Motor neuron (in vitro differentiated cells): Measurements from ENCODE around the gene CRTC2. TPM values are rescaled to one million over a fixed set of nuclear protein-coding genes. Genes with fewer than 3 reads are reported as not detected.

Source experiments
- ATAC-seq, 8 experiments: fragments of 200-7000 bp; cut with Tn5 transposase; replicated peaks in 6 of 8; 2 replicates each; pipeline ENCODE4 v1.8.0; 2021; ENCODE audit warnings: mild to moderate bottlenecking in 8 of 8, moderate library complexity in 8 of 8
- H3K27ac ChIP-seq, 2 donors: fragments of 250-450 bp; sonication (Bioruptor Pico); 2 replicates each; pipeline ENCODE4 v1.9.0; 2021; ENCODE audit warnings: antibody characterized with exemption in 2 of 2, mild to moderate bottlenecking in 2 of 2, moderate library complexity in 1 of 2
- H3K4me1 ChIP-seq, 2 donors: fragments of 250-450 bp; sonication (Bioruptor Pico); replicated peaks in 1 of 2; 2 replicates each; pipeline ENCODE4 v1.6.1; 2021; ENCODE audit warnings: antibody characterized with exemption in 2 of 2, mild to moderate bottlenecking in 2 of 2, moderate library complexity in 1 of 2
- H3K4me3 ChIP-seq, 5 donors: fragments of 250-450 bp; sonication (Bioruptor Pico); 2 replicates each; pipeline ENCODE4 v1.9.0; 2021; ENCODE audit warnings: antibody characterized with exemption in 5 of 5, mild to moderate bottlenecking in 5 of 5, moderate library complexity in 4 of 5
- WGBS, 10 experiments: fragments of 450-650 bp; shearing (Covaris generic); methylation state at CpG; one replicate each; pipeline ENCODE4 v1.0.0; 2022; 5-methylcytosine and 5-hydroxymethylcytosine counted together
- in situ Hi-C, 9 experiments: fragments of 400-800 bp; cut with MboI; loops; one replicate each; pipeline ENCODE4 v1.15.0; 2021; ENCODE audit warnings: low sequenced_read_pairs in 9 of 9, low pct_unique_long_range_greater_than_20kb in 2 of 9; ENCODE audit not compliant: unreplicated experiment in 9 of 9
- total RNA-seq, 8 experiments: library from RNA; unstranded; fragments of 300-600 nt; gene quantifications; 2 replicates each; pipeline versions ENCODE4 v1.2.3 to v1.2.4, GENCODE V29; 2022

Gene CRTC2
- total RNA-seq, 8 experiments from 2014 or later: 7.1 to 15.3 (median 13.0) TPM

GRCh38 chr1:153933430-153933829, 25.0 kb downstream of the CRTC2 start:
- WGBS, 10 experiments: 100% methylated on average over 1 of the region's 14 CpGs; no CpG with 5 or more reads in 9 of the 10 experiments
- Histone ChIP-seq H3K4me3 (no peak overlapping the region), H3K4me1 (peaks cover 0 to 2% of the 10 kb centered on the region in 2 donors), H3K27ac (no peak overlapping the region)
- in situ Hi-C loops: loop anchor here in 2 of 9 experiments (25.0 kb wide), 1 partner anchor 121 kb away; no protein-coding TSS in a partner anchor
- peak in 2 of 8 experiments; percentile 19 to 20 for ATAC-seq

GRCh38 chr1:153932156-153933131, 26.0 kb downstream of the CRTC2 start:
- no peak for ATAC-seq
- 96 to 100% (median 97%) methylated on average over 2 to 10 of the region's 18 CpGs; no CpG with 5 or more reads in 7 of the 10 experiments for WGBS, 10 experiments
- in situ Hi-C loops: loop anchor here in 2 of 9 experiments (25.0 kb wide), 1 partner anchor 120 kb away; no protein-coding TSS in a partner anchor
- H3K4me3 ChIP-seq: no peak overlapping the region
- H3K4me1 ChIP-seq: peaks cover 0 to 7% of the 10 kb centered on the region in 2 donors
- no peak overlapping the region for H3K27ac ChIP-seq

- in situ Hi-C loops: loop anchor here in 2 of 9 experiments (25.0 kb wide), 1 partner anchor 118 kb away; no protein-coding TSS in a partner anchor
- peak in 2 of 8 experiments; percentile 10 to 19 for ATAC-seq
- no peak overlapping the region for H3K4me3 ChIP-seq
- no peak overlapping the region for H3K27ac ChIP-seq
- peaks cover 0 to 7% of the 10 kb centered on the region in 2 donors for H3K4me1 ChIP-seq
- 40 to 92% (median 87%) methylated on average over 1 to 11 of the region's 14 CpGs; no CpG with 5 or more reads in 3 of the 10 experiments for WGBS, 10 experiments
These were observed 28.1 kb downstream of the CRTC2 start for GRCh38 chr1:153929981-153930948.

- WGBS, 10 experiments: 89 to 100% (median 93%) methylated on average over 2 to 5 of the region's 5 CpGs; no CpG with 5 or more reads in 4 of the 10 experiments
- in situ Hi-C loops: loop anchor here in 2 of 9 experiments (25.0 kb wide), 1 partner anchor 117 kb away; no protein-coding TSS in a partner anchor
- no peak overlapping the region for H3K4me3 ChIP-seq
These were observed 29.0 kb downstream of the CRTC2 start for GRCh38 chr1:153929426-153929825.

GRCh38 chr1:153928791-153929341, 29.5 kb downstream of the CRTC2 start:
- Histone ChIP-seq H3K27ac (no peak overlapping the region), H3K4me3 (no peak overlapping the region), H3K4me1 (peaks cover 4 to 9% of the 10 kb centered on the region in 2 donors)
- ATAC-seq: no peak
- in situ Hi-C loops: loop anchor here in 2 of 9 experiments (25.0 kb wide), 1 partner anchor 117 kb away; no protein-coding TSS in a partner anchor
- WGBS, 10 experiments: 0 to 100% (median 80%) methylated on average over 1 to 4 of the region's 4 CpGs; no CpG with 5 or more reads in 1 of the 10 experiments

More at GRCh38 chr1:153929426-153929825, 29.0 kb downstream of the CRTC2 start:
- no peak for ATAC-seq
- Histone ChIP-seq H3K4me1 (peaks cover 0 to 7% of the 10 kb centered on the region in 2 donors), H3K27ac (no peak overlapping the region)

- H3K4me1 ChIP-seq: peaks cover 5 to 11% of the 10 kb centered on the region in 2 donors
- H3K4me3 ChIP-seq: no peak overlapping the region
- 60 to 100% (median 100%) methylated on average over 1 of the region's 1 CpG; no CpG with 5 or more reads in 3 of the 10 experiments for WGBS, 10 experiments
- ATAC-seq: no peak
- H3K27ac ChIP-seq: no peak overlapping the region
- in situ Hi-C loops: loop anchor here in 2 of 9 experiments (25.0 kb wide), 1 partner anchor 116 kb away; no protein-coding TSS in a partner anchor
These were observed 30.2 kb downstream of the CRTC2 start for GRCh38 chr1:153928245-153928644.

- in situ Hi-C loops: loop anchor here in 2 of 9 experiments (25.0 kb wide), 1 partner anchor 114 kb away; no protein-coding TSS in a partner anchor
These were observed 32.0 kb downstream of the CRTC2 start for GRCh38 chr1:153926405-153926804.

GRCh38 chr1:153922972-153923925, 35.2 kb downstream of the CRTC2 start, which contains the start of gene GATAD2B:
TSS of gene GATAD2B (minus strand) at chr1:153922972. CDS start at chr1:153828347, 94,625 bp downstream.
- in situ Hi-C loops: no loop called here
- 0 to 5% (median 2%) methylated on average over 1 to 26 of the region's 53 CpGs; no CpG with 5 or more reads in 1 of the 10 experiments for WGBS, 10 experiments

More at GRCh38 chr1:153926405-153926804, 32.0 kb downstream of the CRTC2 start:
- ATAC-seq: no peak
- Histone ChIP-seq H3K4me3 (no peak overlapping the region), H3K4me1 (peaks cover 5 to 11% of the 10 kb centered on the region in 2 donors), H3K27ac (no peak overlapping the region)
- WGBS, 10 experiments: 40 to 100% (median 80%) methylated on average over 1 to 4 of the region's 4 CpGs; no CpG with 5 or more reads in 1 of the 10 experiments

GRCh38 chr1:153922076-153922971, 36.1 kb downstream of the CRTC2 start:
- 0% methylated on average over 1 to 4 of the region's 86 CpGs; no CpG with 5 or more reads in 6 of the 10 experiments for WGBS, 10 experiments
- in situ Hi-C loops: no loop called here
- Histone ChIP-seq H3K4me3 (peak overlapping the region; percentile 52 to 69 (median 58)), H3K4me1 (peaks cover 24 to 29% of the 10 kb centered on the region in 2 donors), H3K27ac (peak overlapping the region; percentile 85 to 93)
- ATAC-seq: peak; percentile 9 to 67 (median 60)

More at GRCh38 chr1:153922972-153923925, 35.2 kb downstream of the CRTC2 start, which contains the start of gene GATAD2B:
- Histone ChIP-seq H3K4me3 (peak within 1 kb of the TSS; percentile 52 to 69 (median 60)), H3K4me1 (peaks cover 27 to 29% of the 10 kb centered on the region in 2 donors), H3K27ac (peak within 1 kb of the TSS; percentile 85 to 93)
- peak; percentile 90 to 96 (median 96) for ATAC-seq

- H3K4me3 ChIP-seq: peak overlapping the region; percentile 52 to 69 (median 58)
- peaks cover 24 to 29% of the 10 kb centered on the region in 2 donors for H3K4me1 ChIP-seq
- WGBS, 10 experiments: 0 to 10% (median 1%) methylated on average over 4 to 10 of the region's 10 CpGs; no CpG with 5 or more reads in 4 of the 10 experiments
- in situ Hi-C loops: no loop called here
- ATAC-seq: no peak
- peak overlapping the region; percentile 85 to 93 for H3K27ac ChIP-seq
These were observed 36.7 kb downstream of the CRTC2 start for GRCh38 chr1:153921803-153922075.
